Endothelial cell (in vitro differentiated cells): ENCODE data around the gene TTC8. TPM values are rescaled to one million over a fixed set of nuclear protein-coding genes. Genes with fewer than 3 reads are reported as not detected.

Experiments used
- DNase-seq: peaks from one replicate; pipeline ENCODE4 v3.0.0; 2021; ENCODE audit warnings: low spot score
- H3K27ac Mint-ChIP-seq: one replicate; pipeline ENCODE4 v1.8.0; 2021; ENCODE audit warnings: mixed read lengths, inconsistent platforms; ENCODE audit not compliant: unreplicated experiment
- H3K27me3 Mint-ChIP-seq: one replicate; pipeline ENCODE4 v1.8.0; 2021; ENCODE audit warnings: mild to moderate bottlenecking, moderate library complexity, mixed read lengths, inconsistent platforms; ENCODE audit not compliant: unreplicated experiment
- H3K36me3 Mint-ChIP-seq: one replicate; pipeline ENCODE4 v1.8.0; 2021; ENCODE audit warnings: mild to moderate bottlenecking, low read depth, mixed read lengths, inconsistent platforms; ENCODE audit not compliant: unreplicated experiment
- H3K4me1 Mint-ChIP-seq: one replicate; pipeline ENCODE4 v1.8.0; 2021; ENCODE audit warnings: mild to moderate bottlenecking, mixed read lengths, inconsistent platforms; ENCODE audit not compliant: unreplicated experiment
- H3K4me3 Mint-ChIP-seq: one replicate; pipeline ENCODE4 v1.8.0; 2021; ENCODE audit warnings: mild to moderate bottlenecking, mixed read lengths, inconsistent platforms; ENCODE audit not compliant: unreplicated experiment
- H3K9me3 Mint-ChIP-seq: one replicate; pipeline ENCODE4 v1.8.0; 2021; ENCODE audit warnings: mixed read lengths, inconsistent platforms; ENCODE audit not compliant: unreplicated experiment
- CTCF ChIP-seq: fragments of 200-600 bp; sonication (generic); IDR thresholded peaks from one replicate; pipeline ENCODE4 v1.5.0; 2021; ENCODE audit warnings: antibody characterized with exemption; ENCODE audit not compliant: unreplicated experiment
- total RNA-seq: library from RNA; stranded (reverse); fragmentation: NEBNext Ultra II Directional; extraction: Animal tissue kit (Norgen Biotek cat#: 25700); gene quantifications from one replicate; pipeline ENCODE4 v1.2.1, GENCODE V29; 2021; ENCODE audit not compliant: unreplicated experiment

TTC8 gene
- total RNA-seq, 1 donor from 2014 or later, result 10.0 TPM

- Mint-ChIP-seq H3K4me1 (no peaks in the 10 kb centered on the region), H3K27ac (no peak overlapping the region), H3K36me3 (no peaks in the 10 kb centered on the region), H3K9me3 (no peaks in the 10 kb centered on the region), H3K4me3 (no peak overlapping the region), H3K27me3 (no peaks in the 10 kb centered on the region)
- no peak for TF ChIP-seq CTCF
- DNase-seq, result no peak
Measured at GRCh38 chr14:88902850-88903249, 78.4 kb downstream of the TTC8 start.

- DNase-seq, result no peak
- no peaks in the 10 kb centered on the region for H3K27me3 Mint-ChIP-seq
- no peak for TF ChIP-seq CTCF
- no peak overlapping the region for H3K27ac Mint-ChIP-seq
- no peaks in the 10 kb centered on the region for H3K9me3 Mint-ChIP-seq
- H3K36me3 Mint-ChIP-seq, result no peaks in the 10 kb centered on the region
- H3K4me3 Mint-ChIP-seq, result no peak overlapping the region
- no peaks in the 10 kb centered on the region for H3K4me1 Mint-ChIP-seq
Measured at GRCh38 chr14:88904206-88904647, 79.8 kb downstream of the TTC8 start.

- Mint-ChIP-seq H3K36me3 (no peaks in the 10 kb centered on the region), H3K4me3 (no peak overlapping the region), H3K9me3 (no peaks in the 10 kb centered on the region), H3K27me3 (peaks cover 2% of the 10 kb centered on the region), H3K4me1 (no peaks in the 10 kb centered on the region), H3K27ac (no peak overlapping the region)
- no peak for DNase-seq
- no peak for TF ChIP-seq CTCF
Measured at GRCh38 chr14:88904864-88905263, 80.4 kb downstream of the TTC8 start.

- no peaks in the 10 kb centered on the region for H3K36me3 Mint-ChIP-seq
- TF ChIP-seq CTCF, result no peak
- H3K27me3 Mint-ChIP-seq, result peaks cover 2% of the 10 kb centered on the region
- H3K9me3 Mint-ChIP-seq, result no peaks in the 10 kb centered on the region
- no peak for DNase-seq
- no peak overlapping the region for H3K27ac Mint-ChIP-seq
- no peak overlapping the region for H3K4me3 Mint-ChIP-seq
- H3K4me1 Mint-ChIP-seq, result no peaks in the 10 kb centered on the region
Measured at GRCh38 chr14:88908216-88908615, 83.8 kb downstream of the TTC8 start.

GRCh38 chr14:88910386-88910785 is 85.9 kb downstream of the TTC8 start:
- DNase-seq, result no peak
- no peak for TF ChIP-seq CTCF
- H3K9me3 Mint-ChIP-seq, result no peaks in the 10 kb centered on the region
- no peaks in the 10 kb centered on the region for H3K36me3 Mint-ChIP-seq
- no peaks in the 10 kb centered on the region for H3K4me1 Mint-ChIP-seq
- H3K27ac Mint-ChIP-seq, result no peak overlapping the region
- H3K27me3 Mint-ChIP-seq, result peaks cover 4% of the 10 kb centered on the region
- no peak overlapping the region for H3K4me3 Mint-ChIP-seq
